Measurements from ENCODE around the gene TMC3.
"Not testable (repeated sequence)": the region's sequence is repeated elsewhere in the genome, so short reads cannot be mapped to it uniquely, and the experiment has no call there.

Gene TMC3

DNA sequence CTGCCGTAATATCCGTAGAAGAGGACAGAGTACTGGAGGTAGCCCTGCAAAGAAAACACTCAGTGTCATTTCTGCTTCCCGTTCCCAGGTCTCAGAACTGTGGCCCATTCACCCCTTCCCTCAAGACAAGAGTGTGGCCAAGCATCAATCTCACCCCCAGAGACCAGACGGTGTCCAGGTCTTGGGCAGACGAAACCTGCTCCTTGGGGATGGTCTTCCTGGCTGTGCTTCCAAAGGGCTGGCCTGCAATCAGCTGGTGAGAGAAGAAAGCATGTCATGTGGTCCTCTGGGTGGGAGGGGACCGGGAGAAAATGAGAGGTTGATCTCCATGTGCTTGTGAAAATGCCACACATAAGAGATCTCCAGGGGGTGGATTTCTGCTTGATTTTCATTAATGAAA, 15.8 kb downstream of the TMC3 start:
- no peak overlapping the region for H3K4me3 ChIP-seq (replicated peaks; ENCODE audit: low read depth, low read length)
- H3K27me3 ChIP-seq (replicated peaks; ENCODE audit: control insufficient read depth, insufficient read depth, low read length) = no peaks in the 10 kb centered on the region
- H3K36me3 ChIP-seq (ENCODE audit: control insufficient read depth, insufficient read depth, low read length) = no peaks in the 10 kb centered on the region
- TF ChIP-seq, protein P1, sequence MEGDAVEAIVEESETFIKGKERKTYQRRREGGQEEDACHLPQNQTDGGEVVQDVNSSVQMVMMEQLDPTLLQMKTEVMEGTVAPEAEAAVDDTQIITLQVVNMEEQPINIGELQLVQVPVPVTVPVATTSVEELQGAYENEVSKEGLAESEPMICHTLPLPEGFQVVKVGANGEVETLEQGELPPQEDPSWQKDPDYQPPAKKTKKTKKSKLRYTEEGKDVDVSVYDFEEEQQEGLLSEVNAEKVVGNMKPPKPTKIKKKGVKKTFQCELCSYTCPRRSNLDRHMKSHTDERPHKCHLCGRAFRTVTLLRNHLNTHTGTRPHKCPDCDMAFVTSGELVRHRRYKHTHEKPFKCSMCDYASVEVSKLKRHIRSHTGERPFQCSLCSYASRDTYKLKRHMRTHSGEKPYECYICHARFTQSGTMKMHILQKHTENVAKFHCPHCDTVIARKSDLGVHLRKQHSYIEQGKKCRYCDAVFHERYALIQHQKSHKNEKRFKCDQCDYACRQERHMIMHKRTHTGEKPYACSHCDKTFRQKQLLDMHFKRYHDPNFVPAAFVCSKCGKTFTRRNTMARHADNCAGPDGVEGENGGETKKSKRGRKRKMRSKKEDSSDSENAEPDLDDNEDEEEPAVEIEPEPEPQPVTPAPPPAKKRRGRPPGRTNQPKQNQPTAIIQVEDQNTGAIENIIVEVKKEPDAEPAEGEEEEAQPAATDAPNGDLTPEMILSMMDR (IDR thresholded peaks at IDR 0.05; ENCODE audit: insufficient read depth, low read length, poor library complexity, severe bottlenecking) = no peak
- no peak for DNase-seq (ENCODE audit: extremely low read depth, insufficient read length)

DNA sequence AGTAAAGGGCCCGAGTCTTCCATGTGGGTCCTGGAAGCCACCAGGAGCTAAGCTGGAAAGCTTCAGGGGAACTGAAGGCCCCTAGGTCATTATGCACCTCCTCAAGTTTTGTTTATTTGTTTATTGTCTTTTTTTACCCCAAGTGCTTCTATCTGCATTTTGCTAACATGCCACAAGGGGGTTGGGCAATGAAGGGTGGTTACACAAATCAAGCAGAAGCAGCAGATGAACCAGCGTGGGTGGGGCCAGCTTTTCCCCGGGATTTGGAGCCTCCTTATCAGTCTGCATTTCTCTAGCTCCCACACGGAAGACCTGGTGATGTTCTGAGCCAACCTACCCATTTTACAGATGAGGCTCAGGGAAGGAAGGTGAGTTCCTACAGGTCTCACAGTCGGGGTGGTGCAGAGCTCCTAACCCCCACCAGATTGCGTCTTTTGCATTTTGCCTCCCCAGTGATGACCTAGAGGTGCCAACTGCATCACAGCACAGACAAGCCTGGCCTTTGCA, 16.8 kb downstream of the TMC3 start:
- DNase-seq (ENCODE audit: extremely low read depth, insufficient read length) = no peak
- H3K27me3 ChIP-seq (replicated peaks; ENCODE audit: control insufficient read depth, insufficient read depth, low read length) = no peaks in the 10 kb centered on the region
- TF ChIP-seq, protein P1 (IDR thresholded peaks at IDR 0.05; ENCODE audit: insufficient read depth, low read length, poor library complexity, severe bottlenecking) = peak; percentile 17
- no peaks in the 10 kb centered on the region for H3K36me3 ChIP-seq (ENCODE audit: control insufficient read depth, insufficient read depth, low read length)
- no peak overlapping the region for H3K4me3 ChIP-seq (replicated peaks; ENCODE audit: low read depth, low read length)

DNA sequence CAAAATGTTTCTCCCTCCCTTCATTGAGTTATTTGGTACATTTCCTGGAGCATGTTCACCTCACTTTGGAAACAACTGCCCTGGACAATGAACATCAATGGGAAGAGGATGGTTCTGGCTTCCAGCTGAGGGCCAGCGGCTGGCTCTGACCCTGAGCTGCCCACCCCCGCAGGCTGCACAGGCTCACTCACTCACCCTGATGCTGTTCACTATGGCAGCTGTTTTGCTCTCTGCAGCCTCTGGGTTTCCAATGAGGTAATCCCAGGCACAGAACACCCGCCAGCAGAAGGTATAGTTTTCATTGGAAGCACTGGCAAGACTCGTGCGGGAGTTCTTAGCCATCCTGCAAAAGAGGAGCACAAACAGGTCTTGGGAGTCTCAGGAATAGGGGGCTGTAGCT, 17.8 kb downstream of the TMC3 start:
- DNase-seq (ENCODE audit: extremely low read depth, insufficient read length) = no peak
- H3K4me3 ChIP-seq (replicated peaks; ENCODE audit: low read depth, low read length) = no peak overlapping the region
- TF ChIP-seq, protein P1 (IDR thresholded peaks at IDR 0.05; ENCODE audit: insufficient read depth, low read length, poor library complexity, severe bottlenecking) = no peak
- H3K36me3 ChIP-seq (ENCODE audit: control insufficient read depth, insufficient read depth, low read length) = no peaks in the 10 kb centered on the region
- H3K27me3 ChIP-seq (replicated peaks; ENCODE audit: control insufficient read depth, insufficient read depth, low read length) = no peaks in the 10 kb centered on the region

DNA sequence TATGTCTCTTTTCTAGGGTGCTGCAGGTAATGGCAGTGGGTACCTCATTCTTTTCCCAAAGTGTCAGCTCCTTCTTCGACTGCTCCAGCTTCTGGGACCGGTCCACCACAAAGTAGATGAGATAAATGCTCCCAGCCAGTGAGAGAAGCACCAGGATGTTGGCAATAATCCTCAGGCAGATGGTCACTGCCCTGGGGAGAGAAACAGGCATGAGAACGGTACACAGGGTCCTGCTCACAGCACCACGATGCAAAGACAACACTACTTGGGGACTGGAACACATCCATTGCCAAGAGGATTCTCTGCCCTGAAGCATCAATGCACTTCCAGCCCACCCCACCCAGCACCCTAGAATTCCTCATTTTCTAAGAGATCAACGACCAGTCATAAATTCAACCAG, 22.4 kb downstream of the TMC3 start:
- H3K27me3 ChIP-seq (replicated peaks; ENCODE audit: control insufficient read depth, insufficient read depth, low read length) = no peaks in the 10 kb centered on the region
- TF ChIP-seq, protein P1 (IDR thresholded peaks at IDR 0.05; ENCODE audit: insufficient read depth, low read length, poor library complexity, severe bottlenecking) = no peak
- no peak overlapping the region for H3K4me3 ChIP-seq (replicated peaks; ENCODE audit: low read depth, low read length)
- no peaks in the 10 kb centered on the region for H3K36me3 ChIP-seq (ENCODE audit: control insufficient read depth, insufficient read depth, low read length)
- no peak for DNase-seq (ENCODE audit: extremely low read depth, insufficient read length)

DNA sequence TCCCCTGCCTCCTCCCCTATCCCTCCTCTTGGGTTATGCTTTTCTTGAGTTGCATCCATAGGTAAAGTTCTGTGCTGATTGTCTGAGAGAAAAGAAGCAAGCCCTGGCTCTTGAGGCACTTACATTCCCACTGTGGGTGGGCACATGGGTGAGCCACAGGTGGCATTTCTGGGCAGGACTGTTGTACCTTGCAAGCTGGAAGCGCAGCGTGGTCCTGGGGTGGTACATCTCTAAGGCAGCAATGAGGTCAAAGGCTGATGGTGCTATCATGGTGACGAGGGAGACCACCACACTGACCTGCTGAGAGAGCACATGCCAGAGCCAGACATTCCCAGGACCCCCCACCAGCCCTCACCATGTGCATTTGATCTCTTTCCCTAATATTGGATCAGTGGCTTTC, 24.7 kb downstream of the TMC3 start:
- Histone ChIP-seq H3K27me3 (replicated peaks; ENCODE audit: control insufficient read depth, insufficient read depth, low read length) (no peaks in the 10 kb centered on the region), H3K36me3 (ENCODE audit: control insufficient read depth, insufficient read depth, low read length) (no peaks in the 10 kb centered on the region), H3K4me3 (replicated peaks; ENCODE audit: low read depth, low read length) (no peak overlapping the region)
- no peak for DNase-seq (ENCODE audit: extremely low read depth, insufficient read length)
- TF ChIP-seq, protein P1 (IDR thresholded peaks at IDR 0.05; ENCODE audit: insufficient read depth, low read length, poor library complexity, severe bottlenecking) = no peak

DNA sequence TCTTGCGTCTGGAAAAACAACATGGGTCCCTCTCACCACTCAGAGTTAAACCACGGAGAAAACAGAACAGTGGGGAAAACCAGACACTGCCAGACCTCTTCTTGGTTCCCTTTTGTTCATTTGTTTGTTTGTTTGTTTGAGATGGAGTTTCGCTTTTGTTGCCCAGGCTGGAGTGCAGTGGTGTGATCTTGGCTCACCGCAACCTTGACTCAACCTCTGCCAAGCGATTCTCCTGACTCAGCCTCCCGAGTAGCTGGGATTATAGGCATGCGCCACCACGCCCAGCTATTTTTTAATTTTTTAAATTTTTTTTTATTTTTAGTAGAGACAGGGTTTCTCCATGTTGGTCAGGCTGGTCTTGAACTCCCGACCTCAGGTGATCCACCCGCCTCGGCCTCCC, 25.3 kb downstream of the TMC3 start:
- H3K4me3 ChIP-seq (replicated peaks; ENCODE audit: low read depth, low read length); H3K27me3 ChIP-seq (replicated peaks; ENCODE audit: control insufficient read depth, insufficient read depth, low read length); H3K36me3 ChIP-seq (ENCODE audit: control insufficient read depth, insufficient read depth, low read length); DNase-seq (ENCODE audit: extremely low read depth, insufficient read length): not testable (repeated sequence)

Measured in GM06990 (cell line).